Measurements from ENCODE around the gene CSPG4.
"Not testable (repeated sequence)": the region's sequence is repeated elsewhere in the genome, so short reads cannot be mapped to it uniquely, and the experiment has no call there.

The CSPG4 gene

GRCh38 chr15:75688831-75689230 lies 23.8 kb downstream of the CSPG4 start:
- H3K27ac ChIP-seq: no peak overlapping the region
- no peaks in the 10 kb centered on the region for H3K9me3 ChIP-seq (ENCODE audit: low read depth, low read length)
- H3K9ac ChIP-seq (ENCODE audit: insufficient read length): no peak overlapping the region
- DNase-seq (ENCODE audit: low read depth, low spot score): no peak
- TF ChIP-seq EZH2 (IDR thresholded peaks at IDR 0.05) (no peak), POLR2AphosphoS5 (IDR thresholded peaks at IDR 0.05; ENCODE audit: borderline replicate concordance, low read depth, low read length) (no peak), FOXP2 (optimal IDR thresholded peaks at IDR 0.05; ENCODE audit: control extremely low read depth, extremely low read length, insufficient read depth) (no peak)
- H3K4me3 ChIP-seq: no peak overlapping the region
- H3K36me3 ChIP-seq (ENCODE audit: insufficient read depth, low read length): no peaks in the 10 kb centered on the region

DNA sequence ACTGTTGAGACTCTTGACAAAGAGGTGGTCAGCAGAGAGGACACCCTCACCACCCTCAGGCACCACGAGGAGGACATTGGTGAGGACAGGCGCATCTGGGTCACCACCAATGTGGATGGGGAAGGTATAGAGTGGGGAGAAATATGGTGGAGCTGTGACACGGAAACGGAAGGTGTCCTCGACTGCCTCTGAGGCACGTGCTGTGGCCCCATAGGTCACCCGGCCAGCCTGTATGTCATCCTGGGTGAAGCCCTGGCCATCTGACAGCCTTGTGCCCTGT lies 24.4 kb downstream of the CSPG4 start:
- H3K9ac ChIP-seq (ENCODE audit: insufficient read length): no peak overlapping the region
- no peak for DNase-seq (ENCODE audit: low read depth, low spot score)
- H3K36me3 ChIP-seq (ENCODE audit: insufficient read depth, low read length): no peaks in the 10 kb centered on the region
- H3K9me3 ChIP-seq (ENCODE audit: low read depth, low read length): no peaks in the 10 kb centered on the region
- H3K27ac ChIP-seq: no peak overlapping the region
- H3K4me3 ChIP-seq: no peak overlapping the region
- TF ChIP-seq POLR2AphosphoS5 (IDR thresholded peaks at IDR 0.05; ENCODE audit: borderline replicate concordance, low read depth, low read length): no peak
- TF ChIP-seq EZH2 (IDR thresholded peaks at IDR 0.05): no peak
- TF ChIP-seq FOXP2 (optimal IDR thresholded peaks at IDR 0.05; ENCODE audit: control extremely low read depth, extremely low read length, insufficient read depth): no peak

DNA sequence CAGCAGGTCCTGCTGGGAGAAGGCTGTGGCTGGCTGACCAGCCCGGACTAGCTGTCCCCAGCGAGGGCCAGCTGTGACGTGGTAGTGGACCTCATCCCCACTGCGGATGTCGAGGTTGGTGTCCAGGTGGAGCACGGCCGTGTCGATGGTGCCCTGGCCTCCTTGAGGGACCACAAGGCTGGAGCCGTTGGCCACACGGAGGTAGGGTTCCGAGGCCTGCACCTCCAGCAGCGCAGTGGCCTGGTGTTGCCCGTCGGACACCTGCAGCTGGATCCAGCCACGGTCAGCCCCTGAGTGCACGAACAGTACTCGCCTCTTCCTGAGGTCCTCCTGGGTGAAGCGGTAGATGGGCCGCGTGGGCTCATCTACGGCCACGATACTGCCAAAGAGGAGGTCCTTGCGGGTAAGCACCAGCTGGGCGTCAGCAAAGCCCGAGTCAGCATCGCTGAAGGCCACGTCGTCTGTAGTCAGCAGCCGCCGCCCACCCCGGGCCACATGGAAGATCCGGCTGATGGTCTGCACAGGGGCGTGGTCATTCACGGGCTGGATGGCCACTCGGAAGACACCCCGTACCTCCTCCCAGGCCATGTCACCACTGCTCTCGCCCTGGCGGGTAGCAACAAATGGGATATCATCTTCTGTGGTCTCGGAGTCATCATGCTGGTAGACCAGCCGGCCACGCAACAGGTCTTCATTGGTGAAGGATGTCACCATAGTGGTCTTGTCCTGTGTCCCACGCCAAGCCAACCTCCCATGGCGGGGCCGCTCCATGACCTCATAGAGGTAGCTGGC lies 25.0 kb downstream of the CSPG4 start:
- no peak overlapping the region for H3K27ac ChIP-seq
- no peak for DNase-seq (ENCODE audit: low read depth, low spot score)
- H3K4me3 ChIP-seq: no peak overlapping the region
- H3K9me3 ChIP-seq (ENCODE audit: low read depth, low read length): no peaks in the 10 kb centered on the region
- no peak overlapping the region for H3K9ac ChIP-seq (ENCODE audit: insufficient read length)
- TF ChIP-seq POLR2AphosphoS5 (IDR thresholded peaks at IDR 0.05; ENCODE audit: borderline replicate concordance, low read depth, low read length) (no peak), EZH2 (IDR thresholded peaks at IDR 0.05) (no peak), FOXP2 (optimal IDR thresholded peaks at IDR 0.05; ENCODE audit: control extremely low read depth, extremely low read length, insufficient read depth) (no peak)
- H3K36me3 ChIP-seq (ENCODE audit: insufficient read depth, low read length): no peaks in the 10 kb centered on the region

DNA sequence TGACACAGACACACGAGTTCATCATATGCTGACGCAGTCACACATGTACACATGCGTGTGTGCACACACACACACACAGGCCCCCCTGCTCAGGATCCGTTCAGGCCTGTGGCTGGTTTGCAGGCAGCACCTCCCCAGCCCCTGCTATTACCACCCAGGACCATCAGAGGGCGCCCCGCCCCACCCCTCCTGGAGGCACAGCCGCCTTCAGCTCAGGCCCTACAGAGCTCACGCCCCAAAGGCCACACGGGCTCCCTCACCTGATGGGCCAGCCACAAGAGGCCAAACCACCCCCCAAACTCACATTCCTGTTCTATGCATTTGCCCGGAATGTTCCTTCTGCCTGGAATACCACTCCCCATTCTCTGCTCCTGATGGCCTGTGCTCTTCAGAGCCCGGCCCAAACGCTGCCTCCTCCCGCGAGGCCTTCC lies 26.4 kb downstream of the CSPG4 start:
- not testable (repeated sequence) for DNase-seq (ENCODE audit: low read depth, low spot score); H3K9ac ChIP-seq (ENCODE audit: insufficient read length); H3K4me3 ChIP-seq; H3K27ac ChIP-seq; H3K9me3 ChIP-seq (ENCODE audit: low read depth, low read length); H3K36me3 ChIP-seq (ENCODE audit: insufficient read depth, low read length)

DNA sequence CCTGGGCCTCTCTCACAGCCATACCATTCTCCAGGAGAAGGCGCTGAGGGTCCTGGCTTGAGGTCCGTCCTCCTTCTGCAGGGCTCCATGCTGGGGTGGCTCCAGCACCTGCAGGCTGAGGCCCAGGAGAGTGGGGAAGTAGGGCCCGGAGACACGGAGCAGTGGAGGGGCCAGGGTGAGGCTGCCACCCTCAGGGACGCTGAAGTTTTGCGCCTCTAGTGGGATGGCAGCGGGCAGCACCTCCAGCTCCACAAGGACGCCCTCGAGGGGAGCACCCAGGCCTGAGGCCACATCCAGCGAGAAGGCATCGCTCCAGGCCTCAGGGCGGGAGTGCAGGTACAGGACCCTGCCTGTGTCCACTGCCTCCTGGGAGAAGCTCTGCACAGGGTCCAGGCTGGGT lies 27.5 kb downstream of the CSPG4 start:
- H3K27ac ChIP-seq: no peak overlapping the region
- no peak overlapping the region for H3K9ac ChIP-seq (ENCODE audit: insufficient read length)
- H3K4me3 ChIP-seq: no peak overlapping the region
- H3K36me3 ChIP-seq (ENCODE audit: insufficient read depth, low read length): no peaks in the 10 kb centered on the region
- TF ChIP-seq FOXP2 (optimal IDR thresholded peaks at IDR 0.05; ENCODE audit: control extremely low read depth, extremely low read length, insufficient read depth) (no peak), POLR2AphosphoS5 (IDR thresholded peaks at IDR 0.05; ENCODE audit: borderline replicate concordance, low read depth, low read length) (no peak), EZH2 (IDR thresholded peaks at IDR 0.05) (no peak)
- no peak for DNase-seq (ENCODE audit: low read depth, low spot score)
- H3K9me3 ChIP-seq (ENCODE audit: low read depth, low read length): no peaks in the 10 kb centered on the region

DNA sequence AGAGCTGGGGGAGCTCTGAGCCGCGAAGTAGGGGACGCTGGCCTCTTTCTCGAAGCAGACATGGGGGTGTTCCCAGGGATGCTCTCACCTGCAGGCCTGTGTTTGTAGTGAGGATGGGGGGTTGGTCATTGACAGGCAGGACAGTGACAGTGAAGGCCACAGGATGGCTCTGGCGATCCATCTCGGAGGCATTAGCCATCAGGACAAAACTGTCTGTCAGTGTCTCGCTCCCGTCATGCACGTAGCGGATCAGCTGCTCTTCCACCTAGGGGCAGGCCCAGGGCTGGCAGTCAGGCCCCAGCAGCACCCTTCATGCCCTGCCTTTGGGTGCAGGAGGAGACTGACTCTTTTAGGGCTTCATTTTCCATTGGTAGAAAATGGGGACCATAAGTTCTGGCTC lies 28.0 kb downstream of the CSPG4 start:
- DNase-seq (ENCODE audit: low read depth, low spot score): no peak
- Histone ChIP-seq H3K36me3 (ENCODE audit: insufficient read depth, low read length) (no peaks in the 10 kb centered on the region), H3K9me3 (ENCODE audit: low read depth, low read length) (no peaks in the 10 kb centered on the region), H3K27ac (no peak overlapping the region), H3K9ac (ENCODE audit: insufficient read length) (no peak overlapping the region), H3K4me3 (no peak overlapping the region)
- TF ChIP-seq POLR2AphosphoS5 (IDR thresholded peaks at IDR 0.05; ENCODE audit: borderline replicate concordance, low read depth, low read length) (no peak), EZH2 (IDR thresholded peaks at IDR 0.05) (no peak)

GRCh38 chr15:75683646-75684312 lies 28.9 kb downstream of the CSPG4 start:
- H3K9ac ChIP-seq (ENCODE audit: insufficient read length); H3K36me3 ChIP-seq (ENCODE audit: insufficient read depth, low read length); H3K9me3 ChIP-seq (ENCODE audit: low read depth, low read length); H3K27ac ChIP-seq; DNase-seq (ENCODE audit: low read depth, low spot score); H3K4me3 ChIP-seq: not testable (repeated sequence)

GRCh38 chr15:75682181-75683135 lies 30.2 kb downstream of the CSPG4 start:
- Histone ChIP-seq H3K27ac (no peak overlapping the region), H3K4me3 (no peak overlapping the region), H3K36me3 (ENCODE audit: insufficient read depth, low read length) (no peaks in the 10 kb centered on the region), H3K9ac (ENCODE audit: insufficient read length) (no peak overlapping the region), H3K9me3 (ENCODE audit: low read depth, low read length) (no peaks in the 10 kb centered on the region)
- DNase-seq (ENCODE audit: low read depth, low spot score): no peak
- TF ChIP-seq FOXP2 (optimal IDR thresholded peaks at IDR 0.05; ENCODE audit: control extremely low read depth, extremely low read length, insufficient read depth) (no peak), POLR2AphosphoS5 (IDR thresholded peaks at IDR 0.05; ENCODE audit: borderline replicate concordance, low read depth, low read length) (no peak), EZH2 (IDR thresholded peaks at IDR 0.05) (no peak)
